ENCODE data around the gene TMCC2. TPM values are rescaled to one million over a fixed set of nuclear protein-coding genes. Genes with fewer than 3 reads are reported as not detected.

Gene TMCC2
- total RNA-seq, 1 experiment from 2014 or later: 2.2 TPM

GRCh38 chr1:205263580-205264190 is 35.9 kb downstream of the TMCC2 start:
- H3K27ac ChIP-seq (ENCODE audit: low read depth, low read length, poor library complexity, severe bottlenecking): no peak overlapping the region
- H3K4me3 ChIP-seq (ENCODE audit: low read depth, low read length, poor library complexity, severe bottlenecking): no peak overlapping the region
- H3K4me1 ChIP-seq (ENCODE audit: insufficient read depth, low read length, poor library complexity, severe bottlenecking): peaks cover 15% of the 10 kb centered on the region
- H3K36me3 ChIP-seq (ENCODE audit: insufficient read depth, low read length, poor library complexity, severe bottlenecking): no peaks in the 10 kb centered on the region
- H3K27me3 ChIP-seq (replicated peaks; ENCODE audit: insufficient read depth, low read depth, low read length, poor library complexity): no peaks in the 10 kb centered on the region
- DNase-seq (ENCODE audit: low spot score): no peak
- POLR2A ChIA-PET (ENCODE audit: low non-redundant PET): no interaction called here
- intact Hi-C loops (cut with micrococcal nuclease; ENCODE audit: unreplicated experiment): no loop called here
- TF ChIP-seq CTCF (conservative IDR thresholded peaks at IDR 0.05; ENCODE audit: low read depth, low read length) (no peak), EZH2 (IDR thresholded peaks at IDR 0.05; ENCODE audit: borderline replicate concordance, low read depth, low read length, poor library complexity, severe bottlenecking) (no peak)
- BruUV-seq (replicated peaks): no TSS peak
- CTCF ChIA-PET: no interaction called here
- H3K9me3 ChIP-seq (ENCODE audit: low read depth, low read length, poor library complexity, severe bottlenecking): no peaks in the 10 kb centered on the region

- no peaks in the 10 kb centered on the region for H3K36me3 ChIP-seq (ENCODE audit: insufficient read depth, low read length, poor library complexity, severe bottlenecking)
- ChIA-PET CTCF (interaction anchor here (0.6 to 0.7 kb wide), 2 partner anchors 53 to 69 kb away, joined by 3 to 5 read pairs; no protein-coding TSS in a partner anchor), POLR2A (ENCODE audit: low non-redundant PET) (no interaction called here)
- BruUV-seq (replicated peaks): no TSS peak
- H3K27ac ChIP-seq (ENCODE audit: low read depth, low read length, poor library complexity, severe bottlenecking): no peak overlapping the region
- no peak for DNase-seq (ENCODE audit: low spot score)
- H3K4me1 ChIP-seq (ENCODE audit: insufficient read depth, low read length, poor library complexity, severe bottlenecking): peaks cover 5% of the 10 kb centered on the region
- no peaks in the 10 kb centered on the region for H3K9me3 ChIP-seq (ENCODE audit: low read depth, low read length, poor library complexity, severe bottlenecking)
- no peak for TF ChIP-seq CTCF (conservative IDR thresholded peaks at IDR 0.05; ENCODE audit: low read depth, low read length)
- no peak for TF ChIP-seq EZH2 (IDR thresholded peaks at IDR 0.05; ENCODE audit: borderline replicate concordance, low read depth, low read length, poor library complexity, severe bottlenecking)
- H3K27me3 ChIP-seq (replicated peaks; ENCODE audit: insufficient read depth, low read depth, low read length, poor library complexity): no peaks in the 10 kb centered on the region
- no peak overlapping the region for H3K4me3 ChIP-seq (ENCODE audit: low read depth, low read length, poor library complexity, severe bottlenecking)
- intact Hi-C loops (cut with micrococcal nuclease; ENCODE audit: unreplicated experiment): no loop called here
Measured at GRCh38 chr1:205266611-205267305, 39.0 kb downstream of the TMCC2 start.

GRCh38 chr1:205267306-205267902 is 39.7 kb downstream of the TMCC2 start:
- TF ChIP-seq EZH2 (IDR thresholded peaks at IDR 0.05; ENCODE audit: borderline replicate concordance, low read depth, low read length, poor library complexity, severe bottlenecking) (no peak), CTCF (conservative IDR thresholded peaks at IDR 0.05; ENCODE audit: low read depth, low read length) (no peak)
- ChIA-PET POLR2A (ENCODE audit: low non-redundant PET) (no interaction called here), CTCF (no interaction called here)
- Histone ChIP-seq H3K4me3 (ENCODE audit: low read depth, low read length, poor library complexity, severe bottlenecking) (no peak overlapping the region), H3K27me3 (replicated peaks; ENCODE audit: insufficient read depth, low read depth, low read length, poor library complexity) (no peaks in the 10 kb centered on the region), H3K27ac (ENCODE audit: low read depth, low read length, poor library complexity, severe bottlenecking) (no peak overlapping the region), H3K9me3 (ENCODE audit: low read depth, low read length, poor library complexity, severe bottlenecking) (no peaks in the 10 kb centered on the region), H3K36me3 (ENCODE audit: insufficient read depth, low read length, poor library complexity, severe bottlenecking) (no peaks in the 10 kb centered on the region), H3K4me1 (ENCODE audit: insufficient read depth, low read length, poor library complexity, severe bottlenecking) (no peaks in the 10 kb centered on the region)
- DNase-seq (ENCODE audit: low spot score): no peak
- no TSS peak for BruUV-seq (replicated peaks)
- intact Hi-C loops (cut with micrococcal nuclease; ENCODE audit: unreplicated experiment): no loop called here

Data from A673 (cell line).